ENCODE measurements around the gene LRRC42. TPM values are rescaled to one million over a fixed set of nuclear protein-coding genes. Genes with fewer than 3 reads are reported as not detected.

Gene LRRC42
- total and polyA plus RNA-seq, 2 donors from 2014 or later = 23.8 to 25.6 TPM

DNA sequence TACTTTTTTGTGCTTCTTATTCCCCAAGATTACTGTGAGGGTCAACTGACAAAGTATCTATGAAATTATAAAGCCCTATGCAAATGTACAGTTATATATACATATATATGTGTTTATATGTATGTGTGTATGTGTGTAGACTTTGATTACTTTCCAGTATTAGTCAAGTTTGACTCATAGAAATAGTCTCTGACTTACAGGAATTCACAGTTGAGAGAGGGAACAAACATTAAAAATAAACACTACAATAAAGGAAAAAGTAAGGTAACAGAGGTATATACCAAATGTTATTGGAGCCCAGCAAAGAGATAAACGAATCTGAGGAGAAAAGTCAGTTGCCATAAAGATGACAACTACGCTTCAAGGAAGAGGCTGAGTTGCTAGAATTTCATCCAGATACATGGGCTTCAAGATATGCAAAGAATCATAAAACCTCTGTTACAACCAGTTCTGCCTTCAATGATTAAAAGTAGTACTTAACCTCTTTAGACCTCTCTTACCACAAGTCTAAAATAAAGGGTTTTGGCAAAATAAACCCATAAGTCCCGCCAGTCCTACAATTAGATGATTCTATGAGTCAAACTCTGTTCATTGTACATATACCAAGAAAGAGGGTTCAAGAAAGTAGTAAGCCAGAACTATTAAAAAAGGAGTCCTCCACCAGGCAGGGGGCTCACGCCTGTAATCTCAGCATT lies 7.9 kb upstream of the LRRC42 start:
- intact Hi-C loops (cut with DNase I) = no loop called here
- Histone ChIP-seq H3K9me3 (ENCODE audit: control insufficient read depth in 2 of 3, insufficient read depth in 1 of 3, low read length in 3 of 3) (no peaks in the 10 kb centered on the region), H3K9ac (ENCODE audit: low read length in 3 of 3) (no peak overlapping the region), H3K36me3 (ENCODE audit: control insufficient read depth in 2 of 3, insufficient read depth in 3 of 3, low read length in 3 of 3) (peaks cover 0 to 2% (median 0%) of the 10 kb centered on the region in 3 donors), H3K4me3 (ENCODE audit: low read length in 3 of 3) (no peak overlapping the region), H3K27me3 (ENCODE audit: control insufficient read depth, insufficient read depth, low read length) (no peaks in the 10 kb centered on the region), H3K4me1 (ENCODE audit: control insufficient read depth in 2 of 3, insufficient read depth in 2 of 3, low read depth in 1 of 3, low read length in 3 of 3) (no peaks in the 10 kb centered on the region), H3K27ac (ENCODE audit: low read depth in 2 of 2, low read length in 2 of 2) (no peak overlapping the region)
- TF ChIP-seq, protein P1, sequence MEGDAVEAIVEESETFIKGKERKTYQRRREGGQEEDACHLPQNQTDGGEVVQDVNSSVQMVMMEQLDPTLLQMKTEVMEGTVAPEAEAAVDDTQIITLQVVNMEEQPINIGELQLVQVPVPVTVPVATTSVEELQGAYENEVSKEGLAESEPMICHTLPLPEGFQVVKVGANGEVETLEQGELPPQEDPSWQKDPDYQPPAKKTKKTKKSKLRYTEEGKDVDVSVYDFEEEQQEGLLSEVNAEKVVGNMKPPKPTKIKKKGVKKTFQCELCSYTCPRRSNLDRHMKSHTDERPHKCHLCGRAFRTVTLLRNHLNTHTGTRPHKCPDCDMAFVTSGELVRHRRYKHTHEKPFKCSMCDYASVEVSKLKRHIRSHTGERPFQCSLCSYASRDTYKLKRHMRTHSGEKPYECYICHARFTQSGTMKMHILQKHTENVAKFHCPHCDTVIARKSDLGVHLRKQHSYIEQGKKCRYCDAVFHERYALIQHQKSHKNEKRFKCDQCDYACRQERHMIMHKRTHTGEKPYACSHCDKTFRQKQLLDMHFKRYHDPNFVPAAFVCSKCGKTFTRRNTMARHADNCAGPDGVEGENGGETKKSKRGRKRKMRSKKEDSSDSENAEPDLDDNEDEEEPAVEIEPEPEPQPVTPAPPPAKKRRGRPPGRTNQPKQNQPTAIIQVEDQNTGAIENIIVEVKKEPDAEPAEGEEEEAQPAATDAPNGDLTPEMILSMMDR (IDR thresholded peaks at IDR 0.05; ENCODE audit: borderline replicate concordance, extremely low read depth, insufficient read depth) = no peak
- FAIRE-seq (no peak), DNase-seq (no peak)

DNA sequence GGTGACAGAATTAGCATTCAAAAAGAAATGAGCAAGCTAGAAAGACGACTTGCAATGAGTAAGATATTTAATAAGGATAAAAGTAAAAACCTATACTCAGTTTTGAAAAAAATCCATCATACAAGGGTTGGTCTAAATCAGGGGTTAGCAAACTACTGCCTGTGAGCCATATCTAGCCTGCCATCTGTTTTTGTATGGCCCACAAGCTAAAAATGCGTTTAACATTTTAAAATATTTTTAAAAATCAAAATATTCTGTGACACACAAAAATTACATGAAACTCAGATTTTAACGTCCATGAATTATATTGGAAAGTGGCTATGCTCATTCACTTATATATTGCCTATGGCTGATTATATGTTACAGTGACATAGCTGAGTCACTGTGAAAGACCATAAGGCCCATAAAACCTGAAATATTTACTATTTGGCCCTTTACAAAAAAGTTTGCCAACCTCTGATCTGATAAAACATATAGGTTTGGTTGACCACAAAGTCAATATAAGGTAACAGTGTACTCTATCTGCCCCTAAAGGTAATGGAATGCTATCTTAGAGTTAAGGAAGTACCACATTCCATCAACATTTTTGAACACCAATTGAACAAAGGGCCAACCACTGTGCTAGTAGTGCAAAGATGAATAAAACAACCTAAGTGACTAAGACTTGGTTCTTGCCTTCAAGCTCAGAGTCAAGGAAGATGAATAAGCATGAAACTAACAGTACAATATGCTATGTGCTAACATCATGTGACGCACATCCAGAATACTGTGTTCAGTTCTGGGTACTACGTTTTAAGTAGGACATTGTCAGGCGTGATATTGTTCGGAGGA lies 3.8 kb upstream of the LRRC42 start:
- FAIRE-seq = no peak
- Histone ChIP-seq H3K9me3 (ENCODE audit: control insufficient read depth in 2 of 3, insufficient read depth in 1 of 3, low read length in 3 of 3) (no peaks in the 10 kb centered on the region), H3K27ac (ENCODE audit: low read depth in 2 of 2, low read length in 2 of 2) (no peak overlapping the region), H3K27me3 (ENCODE audit: control insufficient read depth, insufficient read depth, low read length) (no peaks in the 10 kb centered on the region), H3K9ac (ENCODE audit: low read length in 3 of 3) (no peak overlapping the region), H3K4me3 (ENCODE audit: low read length in 3 of 3) (no peak overlapping the region), H3K36me3 (ENCODE audit: control insufficient read depth in 2 of 3, insufficient read depth in 3 of 3, low read length in 3 of 3) (no peaks in the 10 kb centered on the region), H3K4me1 (ENCODE audit: control insufficient read depth in 2 of 3, insufficient read depth in 2 of 3, low read depth in 1 of 3, low read length in 3 of 3) (peaks cover 0 to 12% (median 0%) of the 10 kb centered on the region in 3 donors)
- TF ChIP-seq, protein P1 (IDR thresholded peaks at IDR 0.05; ENCODE audit: borderline replicate concordance, extremely low read depth, insufficient read depth) = no peak
- no peak for DNase-seq
- intact Hi-C loops (cut with DNase I) = loop anchor here (10.0 kb wide), 1 partner anchor 48 kb away; the partner anchor contains the start of gene DIO1

DNA sequence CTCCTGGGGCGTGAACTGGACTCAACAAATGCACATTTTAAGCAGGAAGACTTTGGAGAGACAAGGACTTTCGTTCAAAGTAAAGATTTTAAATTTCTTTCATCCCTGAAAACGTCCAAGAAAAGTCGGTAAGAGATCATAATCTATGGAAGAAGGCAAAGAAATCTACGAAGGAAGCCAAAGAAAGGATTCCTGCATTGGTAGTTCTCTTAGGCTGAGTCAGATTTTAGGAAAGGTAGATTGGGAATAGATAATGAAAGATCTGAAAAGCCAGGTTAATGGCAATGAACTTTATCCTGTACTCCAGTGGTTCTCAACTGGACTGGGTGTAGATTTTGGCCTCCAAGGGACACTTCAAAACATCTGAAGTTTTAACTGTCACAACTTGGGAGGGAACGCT lies 3.1 kb upstream of the LRRC42 start:
- H3K4me3 ChIP-seq (ENCODE audit: low read length in 3 of 3) = no peak overlapping the region
- TF ChIP-seq, protein P1 (IDR thresholded peaks at IDR 0.05; ENCODE audit: borderline replicate concordance, extremely low read depth, insufficient read depth) = no peak
- no peaks in the 10 kb centered on the region for H3K9me3 ChIP-seq (ENCODE audit: control insufficient read depth in 2 of 3, insufficient read depth in 1 of 3, low read length in 3 of 3)
- no peak overlapping the region for H3K27ac ChIP-seq (ENCODE audit: low read depth in 2 of 2, low read length in 2 of 2)
- peaks cover 0 to 12% (median 0%) of the 10 kb centered on the region in 3 donors for H3K4me1 ChIP-seq (ENCODE audit: control insufficient read depth in 2 of 3, insufficient read depth in 2 of 3, low read depth in 1 of 3, low read length in 3 of 3)
- intact Hi-C loops (cut with DNase I) = loop anchor here (10.0 kb wide), 1 partner anchor 48 kb away; the partner anchor contains the start of gene DIO1
- no peaks in the 10 kb centered on the region for H3K27me3 ChIP-seq (ENCODE audit: control insufficient read depth, insufficient read depth, low read length)
- H3K36me3 ChIP-seq (ENCODE audit: control insufficient read depth in 2 of 3, insufficient read depth in 3 of 3, low read length in 3 of 3) = no peaks in the 10 kb centered on the region
- DNase-seq = no peak
- FAIRE-seq = no peak
- no peak overlapping the region for H3K9ac ChIP-seq (ENCODE audit: low read length in 3 of 3)
